ENCODE results near the gene BACH2. TPM values are rescaled to one million over a fixed set of nuclear protein-coding genes. Genes with fewer than 3 reads are reported as not detected.

BACH2 gene
- total and polyA plus RNA-seq, 2 of the 8 experiments (the other 6 are each of a cell fraction or from before 2014, with no cell fraction given): 1.9 to 5.9 TPM

- H2AK5ac ChIP-seq (ENCODE audit: low read depth, low read length): no peak overlapping the region
- no peak overlapping the region for H4K5ac ChIP-seq (ENCODE audit: insufficient read length, low read depth, low read length)
- no peaks in the 10 kb centered on the region for H3K23me2 ChIP-seq (ENCODE audit: low read depth, low read length)
- H4K20me1 ChIP-seq (replicated peaks in 1 of 2; ENCODE audit: control insufficient read depth in 1 of 2, insufficient read depth in 2 of 2, low read length in 2 of 2): no peaks in the 10 kb centered on the region
- H4K8ac ChIP-seq (ENCODE audit: extremely low read depth, insufficient read depth, low read length): no peak overlapping the region
- no peak overlapping the region for H2BK120ac ChIP-seq (replicated peaks; ENCODE audit: low read depth, low read length)
- TF ChIP-seq EGR1 (IDR thresholded peaks at IDR 0.05; ENCODE audit: borderline replicate concordance, low read depth, low read length) (no peak), POLR2A (IDR thresholded peaks at IDR 0.05; ENCODE audit: control extremely low read depth in 1 of 2, low read depth in 2 of 2, low read length in 2 of 2) (no peak), SIX5 (IDR thresholded peaks at IDR 0.05; ENCODE audit: low read depth, low read length) (no peak), TBP (IDR thresholded peaks at IDR 0.05; ENCODE audit: low read depth, low read length) (no peak), FOSL1 (IDR thresholded peaks at IDR 0.05; ENCODE audit: insufficient read depth, low read depth, low read length) (no peak), RBBP5 (IDR thresholded peaks at IDR 0.05; ENCODE audit: borderline replicate concordance, low read depth, low read length) (no peak)
- TF ChIP-seq, protein P1, sequence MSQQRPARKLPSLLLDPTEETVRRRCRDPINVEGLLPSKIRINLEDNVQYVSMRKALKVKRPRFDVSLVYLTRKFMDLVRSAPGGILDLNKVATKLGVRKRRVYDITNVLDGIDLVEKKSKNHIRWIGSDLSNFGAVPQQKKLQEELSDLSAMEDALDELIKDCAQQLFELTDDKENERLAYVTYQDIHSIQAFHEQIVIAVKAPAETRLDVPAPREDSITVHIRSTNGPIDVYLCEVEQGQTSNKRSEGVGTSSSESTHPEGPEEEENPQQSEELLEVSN (IDR thresholded peaks at IDR 0.05): no peak
- H2BK5ac ChIP-seq (ENCODE audit: low read depth, low read length): no peak overlapping the region
- peaks cover 0 to 3% of the 10 kb centered on the region in 2 experiments; a peak in 1 of 4 replicates for H3K9me3 ChIP-seq (ENCODE audit: insufficient read depth in 2 of 2, low read depth in 1 of 2, low read length in 1 of 2)
- CTCF ChIA-PET (ENCODE audit: partially characterized antibody): interaction anchor here (0.6 to 2.9 kb wide), 23 partner anchors 8 to 593 kb away, joined by 3 to 18 read pairs (median 3); no protein-coding TSS in a partner anchor
- no peak overlapping the region for H2BK20ac ChIP-seq (ENCODE audit: low read length)
- no peaks in the 10 kb centered on the region for H3K4me1 ChIP-seq (replicated peaks in 1 of 4; ENCODE audit: control insufficient read depth in 3 of 4, insufficient read depth in 4 of 4, low read length in 3 of 4)
- no peak overlapping the region for H4K91ac ChIP-seq (replicated peaks; ENCODE audit: insufficient read length, low read length)
- no peak overlapping the region for H3K23ac ChIP-seq (ENCODE audit: insufficient read length)
- POLR2A ChIA-PET (ENCODE audit: partially characterized antibody): no interaction called here
- H3K4me2 ChIP-seq (ENCODE audit: insufficient read depth in 1 of 2, low read depth in 2 of 2, low read length in 2 of 2): no peak overlapping the region
- no peaks in the 10 kb centered on the region; a peak in 1 of 7 replicates for H3K27me3 ChIP-seq (replicated peaks in 1 of 4; ENCODE audit: control insufficient read depth in 3 of 4, extremely low read depth in 1 of 4, insufficient read depth in 3 of 4, low read length in 3 of 4)
- no peak overlapping the region for H3K27ac ChIP-seq (ENCODE audit: low read depth, low read length)
- no peak overlapping the region for H3K56ac ChIP-seq (replicated peaks; ENCODE audit: insufficient read length, low read depth, low read length)
- no peaks in the 10 kb centered on the region for H3K36me3 ChIP-seq (ENCODE audit: control insufficient read depth in 2 of 4, insufficient read depth in 4 of 4, low read length in 3 of 4)
- no peak overlapping the region for H3K9ac ChIP-seq (replicated peaks in 1 of 4; ENCODE audit: extremely low read depth in 1 of 4, low read depth in 3 of 4, low read length in 3 of 4)
- H3K14ac ChIP-seq (ENCODE audit: insufficient read length): no peak overlapping the region
- 87% methylated on average over 11 of the region's 11 CpGs; no CpG with 5 or more reads in 1 of the 2 experiments for WGBS, 2 experiments (ENCODE audit: extremely low coverage in 1 of 2, insufficient coverage in 1 of 2, insufficient read length in 1 of 2, insufficient replicate concordance in 2 of 2, low coverage in 1 of 2, low lambda C conversion rate in 2 of 2, missing lambda C conversion rate in 1 of 2)
- H3K4me3 ChIP-seq (ENCODE audit: extremely low read depth in 1 of 4, insufficient read depth in 2 of 4, low read depth in 3 of 4, low read length in 4 of 4): no peak overlapping the region
- no peak for DNase-seq (ENCODE audit: low read depth in 1 of 2, low spot score in 2 of 2)
- H3K4ac ChIP-seq (replicated peaks; ENCODE audit: insufficient read length, low read depth, low read length): no peak overlapping the region
- H3K79me1 ChIP-seq (ENCODE audit: low read depth, low read length): no peaks in the 10 kb centered on the region
- FAIRE-seq: no peak
- H3K18ac ChIP-seq (ENCODE audit: extremely low read depth, low read length): no peak overlapping the region
- no peak overlapping the region for H2BK15ac ChIP-seq (ENCODE audit: low read length)
- no peaks in the 10 kb centered on the region for H3K79me2 ChIP-seq (ENCODE audit: control insufficient read depth in 1 of 2, insufficient read depth in 2 of 2, low read length in 2 of 2)
- H2BK12ac ChIP-seq (ENCODE audit: low read depth, low read length): no peak overlapping the region
- H2AFZ ChIP-seq (ENCODE audit: low read length): no peak overlapping the region
Observed at GRCh38 chr6:90177544-90178383, 118.9 kb downstream of the BACH2 start.
